Vagina (tissue), 2 donors: ENCODE measurements around the gene ATXN7L3. TPM values are rescaled to one million over a fixed set of nuclear protein-coding genes. Genes with fewer than 3 reads are reported as not detected.

Source experiments
- DNase-seq, 2 donors: peaks; one replicate each; pipeline ENCODE4 v3.0.0-alpha.2; 2017; ENCODE audit errors: extremely low spot score in 2 of 2
- H3K27ac ChIP-seq: fragments of 200-600 bp; sonication (generic); one replicate; pipeline ENCODE4 v1.5.1; 2019
- H3K27me3 ChIP-seq: fragments of 200-600 bp; sonication (generic); one replicate; pipeline ENCODE4 v1.5.1; 2019
- H3K36me3 ChIP-seq, 2 donors: fragments of 200-600 bp; sonication (generic); one replicate each; pipeline ENCODE4 v1.5.1; 2017 to 2019
- H3K4me1 ChIP-seq: fragments of 200-600 bp; sonication (generic); one replicate; pipeline ENCODE4 v1.5.1; 2019
- H3K4me3 ChIP-seq, 2 donors: fragments of 200-600 bp; sonication (generic); 1 replicate in 1 of 2; 2 replicates in 1 of 2; pipeline ENCODE4 v1.5.1; 2016 to 2019
- H3K9me3 ChIP-seq: fragments of 200-600 bp; sonication (generic); one replicate; pipeline ENCODE4 v1.5.1; 2019
- CTCF ChIP-seq, 3 experiments: fragments of 450-650 bp in 2 of 3; fragments of 200-600 bp in 1 of 3; sonication (generic) in 1 of 3; IDR thresholded peaks; one replicate each; pipeline ENCODE4 v1.5.1; 2017 to 2019; ENCODE audit warnings: antibody characterized with exemption in 3 of 3, mild to moderate bottlenecking in 2 of 3, moderate library complexity in 2 of 3
- POLR2A ChIP-seq, 2 donors: fragments of 450-650 bp; IDR thresholded peaks; one replicate each; pipeline ENCODE4 v1.6.1; 2017; ENCODE audit warnings: antibody characterized with exemption in 2 of 2, mild to moderate bottlenecking in 2 of 2, moderate library complexity in 2 of 2
- POLR2AphosphoS5 ChIP-seq, 2 donors: sonication (generic); formaldehyde crosslinking; IDR thresholded peaks; one replicate each; pipeline ENCODE4 v1.9.0; 2017; ENCODE audit warnings: antibody characterized with exemption in 2 of 2, mild to moderate bottlenecking in 2 of 2, low read depth in 1 of 2; ENCODE audit not compliant: insufficient read depth in 1 of 2
- intact Hi-C: fragments of 100-400 bp; cut with DNase I; formaldehyde crosslinking; loops from one replicate; pipeline ENCODE4 v1.15.1; 2023
- total RNA-seq: library from RNA; depleted of rRNA; stranded (reverse); fragments of >200 nt; gene quantifications from one replicate; pipeline ENCODE4 v1.2.3, GENCODE V29; 2016

Gene ATXN7L3
- total RNA-seq, 1 donor from 2014 or later, result 27.3 TPM

DNA sequence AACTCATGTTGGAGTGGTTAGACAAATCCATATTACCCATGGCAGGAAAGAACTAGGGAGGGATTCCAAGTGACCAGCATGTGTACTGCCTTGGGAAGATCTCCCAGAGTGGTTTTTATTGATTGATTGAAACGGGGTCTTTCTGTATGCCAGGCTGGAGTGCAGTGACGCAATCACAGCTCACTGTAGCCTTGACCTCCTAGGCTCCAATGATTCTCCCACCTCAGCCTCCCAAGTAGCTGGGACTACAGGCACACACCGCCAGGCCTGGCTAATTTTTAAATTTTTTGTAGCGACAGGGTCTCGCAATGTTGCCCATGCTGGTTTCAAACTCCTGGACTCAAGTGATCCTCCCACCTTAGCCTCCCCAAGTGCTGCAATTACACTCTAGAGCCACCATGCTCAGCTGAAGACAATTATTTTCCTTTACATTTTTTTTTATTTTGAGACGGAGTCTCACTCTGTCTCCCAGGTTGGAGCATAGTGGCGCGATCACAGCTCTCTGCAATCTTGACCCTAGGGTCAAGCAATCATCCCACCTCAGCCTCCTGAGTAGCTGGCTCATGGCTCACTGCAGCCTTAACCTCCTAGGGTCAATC is 15.4 kb downstream of the ATXN7L3 start:
- no peak for TF ChIP-seq POLR2AphosphoS5 (IDR thresholded peaks at IDR 0.05; ENCODE audit: insufficient read depth in 1 of 2, low read depth in 1 of 2)
- no peak for TF ChIP-seq POLR2A (IDR thresholded peaks at IDR 0.05)
- TF ChIP-seq CTCF (IDR thresholded peaks at IDR 0.05), result no peak
- Histone ChIP-seq H3K9me3 (no peaks in the 10 kb centered on the region), H3K36me3 (peaks cover 0 to 11% of the 10 kb centered on the region in 2 donors), H3K4me3 (no peak overlapping the region), H3K27ac (no peak overlapping the region), H3K27me3 (no peaks in the 10 kb centered on the region), H3K4me1 (peaks cover 37% of the 10 kb centered on the region)
- no peak for DNase-seq
- intact Hi-C loops, result no loop called here

DNA sequence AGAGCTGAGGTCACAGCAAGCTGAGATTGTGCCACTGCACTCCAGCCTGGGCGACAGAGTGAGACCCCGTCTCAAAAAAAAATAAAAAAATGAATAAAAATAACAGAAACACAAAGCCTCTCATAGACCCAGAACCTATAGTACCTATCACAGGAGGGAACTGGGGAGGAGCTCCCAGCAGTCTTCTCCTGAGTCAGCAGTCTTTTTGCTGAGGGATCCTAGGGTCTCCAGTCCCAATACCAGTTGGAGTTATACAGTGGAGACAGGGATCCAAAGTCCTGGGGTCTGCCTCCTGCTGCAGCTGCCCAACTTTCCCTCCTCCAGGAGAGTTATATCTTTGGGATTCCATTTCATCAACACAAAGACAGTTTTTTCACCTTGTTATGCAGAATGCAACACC is 16.7 kb downstream of the ATXN7L3 start:
- no peaks in the 10 kb centered on the region for H3K9me3 ChIP-seq
- peaks cover 0 to 18% of the 10 kb centered on the region in 2 donors for H3K36me3 ChIP-seq
- H3K4me1 ChIP-seq, result peaks cover 30% of the 10 kb centered on the region
- intact Hi-C loops, result no loop called here
- H3K4me3 ChIP-seq, result no peak overlapping the region
- no peak overlapping the region for H3K27ac ChIP-seq
- no peaks in the 10 kb centered on the region for H3K27me3 ChIP-seq
- DNase-seq, result no peak
- no peak for TF ChIP-seq POLR2A (IDR thresholded peaks at IDR 0.05)
- no peak for TF ChIP-seq CTCF (IDR thresholded peaks at IDR 0.05)
- no peak for TF ChIP-seq POLR2AphosphoS5 (IDR thresholded peaks at IDR 0.05; ENCODE audit: insufficient read depth in 1 of 2, low read depth in 1 of 2)

- intact Hi-C loops, result no loop called here
- Histone ChIP-seq H3K27me3 (no peaks in the 10 kb centered on the region), H3K36me3 (peaks cover 0 to 29% of the 10 kb centered on the region in 2 donors), H3K9me3 (no peaks in the 10 kb centered on the region), H3K4me3 (no peak overlapping the region), H3K4me1 (no peaks in the 10 kb centered on the region), H3K27ac (no peak overlapping the region)
- TF ChIP-seq POLR2AphosphoS5 (IDR thresholded peaks at IDR 0.05; ENCODE audit: insufficient read depth in 1 of 2, low read depth in 1 of 2) (no peak), POLR2A (IDR thresholded peaks at IDR 0.05) (no peak), CTCF (IDR thresholded peaks at IDR 0.05) (no peak)
- DNase-seq, result no peak
These were observed 21.6 kb downstream of the ATXN7L3 start for GRCh38 chr17:44178133-44178532.

GRCh38 chr17:44177640-44178039 is 22.0 kb downstream of the ATXN7L3 start:
- no peak for DNase-seq
- H3K27me3 ChIP-seq, result no peaks in the 10 kb centered on the region
- no peak for TF ChIP-seq CTCF (IDR thresholded peaks at IDR 0.05)
- no peak for TF ChIP-seq POLR2A (IDR thresholded peaks at IDR 0.05)
- TF ChIP-seq POLR2AphosphoS5 (IDR thresholded peaks at IDR 0.05; ENCODE audit: insufficient read depth in 1 of 2, low read depth in 1 of 2), result no peak
- intact Hi-C loops, result no loop called here
- peaks cover 0 to 29% of the 10 kb centered on the region in 2 donors for H3K36me3 ChIP-seq
- H3K9me3 ChIP-seq, result no peaks in the 10 kb centered on the region
- H3K27ac ChIP-seq, result no peak overlapping the region
- H3K4me1 ChIP-seq, result no peaks in the 10 kb centered on the region
- no peak overlapping the region for H3K4me3 ChIP-seq

DNA sequence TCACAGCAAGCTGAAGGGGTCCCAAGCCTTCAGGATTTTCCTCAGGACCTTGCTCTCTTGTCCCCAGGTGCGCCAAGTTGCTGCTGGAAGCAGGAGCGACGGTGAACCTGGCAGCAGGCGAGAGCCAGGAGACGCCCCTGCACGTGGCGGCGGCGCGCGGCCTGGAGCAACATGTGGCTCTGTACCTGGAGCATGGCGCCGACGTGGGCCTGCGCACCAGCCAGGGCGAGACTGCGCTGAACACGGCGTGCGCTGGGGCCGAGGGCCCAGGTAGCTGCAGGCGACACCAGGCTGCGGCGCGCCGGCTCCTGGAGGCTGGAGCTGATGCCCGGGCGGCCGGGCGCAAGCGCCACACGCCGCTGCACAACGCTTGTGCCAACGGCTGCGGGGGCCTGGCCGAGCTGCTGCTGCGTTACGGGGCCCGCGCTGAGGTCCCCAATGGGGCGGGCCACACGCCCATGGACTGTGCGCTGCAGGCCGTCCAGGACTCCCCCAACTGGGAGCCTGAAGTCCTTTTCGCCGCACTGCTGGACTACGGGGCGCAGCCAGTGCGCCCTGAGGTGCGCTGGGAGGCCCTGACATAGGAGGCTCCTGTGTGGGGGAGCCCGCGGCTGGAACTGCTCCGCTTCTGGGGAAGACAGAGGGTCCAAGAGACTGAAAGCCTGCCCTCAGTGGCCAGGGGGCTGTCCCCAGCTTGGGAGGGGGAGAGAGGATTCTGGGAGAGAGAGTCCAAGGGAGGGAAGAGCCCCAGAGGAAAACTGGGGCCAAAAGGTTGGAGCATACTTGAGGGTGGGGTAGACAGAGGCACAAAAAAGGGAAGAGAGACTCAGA is 22.8 kb downstream of the ATXN7L3 start:
- TF ChIP-seq CTCF (IDR thresholded peaks at IDR 0.05) (no peak), POLR2AphosphoS5 (IDR thresholded peaks at IDR 0.05; ENCODE audit: insufficient read depth in 1 of 2, low read depth in 1 of 2) (no peak), POLR2A (IDR thresholded peaks at IDR 0.05) (no peak)
- Histone ChIP-seq H3K36me3 (peaks cover 0 to 28% of the 10 kb centered on the region in 2 donors), H3K4me3 (no peak overlapping the region), H3K4me1 (no peaks in the 10 kb centered on the region), H3K9me3 (no peaks in the 10 kb centered on the region), H3K27ac (no peak overlapping the region), H3K27me3 (no peaks in the 10 kb centered on the region)
- intact Hi-C loops, result no loop called here
- DNase-seq, result no peak
